ENCODE data around the gene DEAF1.
A peak's percentile ranks its signal among the peaks of the same experiment; 100 is the strongest.

Gene DEAF1

GRCh38 chr11:624705-625635 lies 70.1 kb downstream of the DEAF1 start, which contains the start of gene CDHR5:
TSS of gene CDHR5 (minus strand) at chr11:624955. CDS start at chr11:624902, 53 bp downstream.
- DNase-seq (ENCODE audit: low spot score) = no peak

- DNase-seq (ENCODE audit: low spot score) = peak; percentile 70
These were observed 70.9 kb downstream of the DEAF1 start for GRCh38 chr11:623999-624704.

- no peak for DNase-seq (ENCODE audit: low spot score)
These were observed 71.6 kb downstream of the DEAF1 start for GRCh38 chr11:623349-623869.

- DNase-seq (ENCODE audit: low spot score) = no peak
These were observed 73.2 kb downstream of the DEAF1 start for GRCh38 chr11:621838-622237.

GRCh38 chr11:620935-621814 lies 73.8 kb downstream of the DEAF1 start:
- DNase-seq (ENCODE audit: low spot score) = no peak

- DNase-seq (ENCODE audit: low spot score) = no peak
These were observed 74.8 kb downstream of the DEAF1 start for GRCh38 chr11:620201-620600.

- no peak for DNase-seq (ENCODE audit: low spot score)
These were observed 75.4 kb downstream of the DEAF1 start for GRCh38 chr11:619628-620050.

- no peak for DNase-seq (ENCODE audit: low spot score)
These were observed 76.0 kb downstream of the DEAF1 start for GRCh38 chr11:618856-619627.

- DNase-seq (ENCODE audit: low spot score) = no peak
These were observed 76.9 kb downstream of the DEAF1 start for GRCh38 chr11:617912-618682.

- DNase-seq (ENCODE audit: low spot score) = no peak
These were observed 77.7 kb downstream of the DEAF1 start for GRCh38 chr11:617199-617911.

- no peak for DNase-seq (ENCODE audit: low spot score)
These were observed 78.5 kb downstream of the DEAF1 start for GRCh38 chr11:616320-617198.

GRCh38 chr11:615504-616319 lies 79.3 kb downstream of the DEAF1 start, which contains the start of gene IRF7:
TSS of gene IRF7 (minus strand) at chr11:615950. CDS start at chr11:615364, 586 bp downstream.
- DNase-seq (ENCODE audit: low spot score) = peak; percentile 82

- DNase-seq (ENCODE audit: low spot score) = no peak
These were observed 80.2 kb downstream of the DEAF1 start for GRCh38 chr11:614623-615503.

- no peak for DNase-seq (ENCODE audit: low spot score)
These were observed 80.9 kb downstream of the DEAF1 start for GRCh38 chr11:614021-614622.

- DNase-seq (ENCODE audit: low spot score) = peak; percentile 66
These were observed 81.6 kb downstream of the DEAF1 start for GRCh38 chr11:613369-613968.

- no peak for DNase-seq (ENCODE audit: low spot score)
These were observed 82.1 kb downstream of the DEAF1 start for GRCh38 chr11:612961-613300.
